ENCODE measurements around the gene ADH4. TPM values are rescaled to one million over a fixed set of nuclear protein-coding genes. Genes with fewer than 3 reads are reported as not detected.

The ADH4 gene
- total RNA-seq, 1 experiment from 2014 or later, result 2.2 TPM

- no peak overlapping the region for H3K4me3 ChIP-seq (ENCODE audit: low read depth, low read length)
- H3K36me3 ChIP-seq (ENCODE audit: control insufficient read depth, insufficient read depth, low read length), result peaks cover 1% of the 10 kb centered on the region; the same call in 1 of the 2 replicates
- Mint-ChIP-seq H3K9me3 (ENCODE audit: unreplicated experiment) (no peaks in the 10 kb centered on the region), H3K27ac (ENCODE audit: unreplicated experiment) (peak overlapping the region; percentile 53), H3K4me1 (ENCODE audit: low read depth, unreplicated experiment) (peaks cover 24% of the 10 kb centered on the region), H3K4me3 (ENCODE audit: unreplicated experiment) (no peak overlapping the region), H3K36me3 (ENCODE audit: insufficient read depth, unreplicated experiment) (no peaks in the 10 kb centered on the region), H3K27me3 (ENCODE audit: insufficient read depth, unreplicated experiment) (no peaks in the 10 kb centered on the region)
- ChIA-PET POLR2A (no interaction called here), CTCF (interaction anchor here (0.6 kb wide), 1 partner anchor 220 kb away, joined by 3 read pairs; no protein-coding TSS in a partner anchor)
- peak in 1 of 2 experiments; percentile 70 for DNase-seq
- H3K4me1 ChIP-seq, result peaks cover 29% of the 10 kb centered on the region
- no peaks in the 10 kb centered on the region for H3K27me3 ChIP-seq (replicated peaks; ENCODE audit: control insufficient read depth, insufficient read depth, low read length)
- BruUV-seq (replicated peaks), result no TSS peak
- H3K9me3 ChIP-seq, result peaks cover 17% of the 10 kb centered on the region; the same call in 1 of the 2 replicates
- TF ChIP-seq CTCF (IDR thresholded peaks at IDR 0.05; ENCODE audit: insufficient read depth in 1 of 2, low read depth in 1 of 2, low read length in 1 of 2, severe bottlenecking in 1 of 2, unreplicated experiment in 1 of 2), result no peak
- intact Hi-C loops (cut with micrococcal nuclease; ENCODE audit: unreplicated experiment), result loop anchor here (1.0 to 10.0 kb wide), 8 partner anchors 13 to 407 kb away; partner anchors contain the start of genes ADH4, ADH6 and TRMT10A
Measured at GRCh38 chr4:99157478-99157935, 13.4 kb upstream of the ADH4 start.

GRCh38 chr4:99156992-99157391 is 12.9 kb upstream of the ADH4 start:
- no TSS peak for BruUV-seq (replicated peaks)
- POLR2A ChIA-PET, result interaction anchor here (0.6 kb wide), 1 partner anchor 68 kb away, joined by 3 read pairs; the partner anchor contains the start of gene ADH5
- no peaks in the 10 kb centered on the region for H3K9me3 Mint-ChIP-seq (ENCODE audit: unreplicated experiment)

More at GRCh38 chr4:99156992-99157391, 12.9 kb upstream of the ADH4 start:
- Mint-ChIP-seq H3K4me3 (ENCODE audit: unreplicated experiment) (no peak overlapping the region), H3K4me1 (ENCODE audit: low read depth, unreplicated experiment) (peaks cover 24% of the 10 kb centered on the region), H3K27me3 (ENCODE audit: insufficient read depth, unreplicated experiment) (no peaks in the 10 kb centered on the region), H3K36me3 (ENCODE audit: insufficient read depth, unreplicated experiment) (no peaks in the 10 kb centered on the region), H3K27ac (ENCODE audit: unreplicated experiment) (peak overlapping the region; percentile 53)
- TF ChIP-seq CTCF (IDR thresholded peaks at IDR 0.05; ENCODE audit: insufficient read depth in 1 of 2, low read depth in 1 of 2, low read length in 1 of 2, severe bottlenecking in 1 of 2, unreplicated experiment in 1 of 2), result no peak
- Histone ChIP-seq H3K9me3 (peaks cover 17% of the 10 kb centered on the region; the same call in 1 of the 2 replicates), H3K36me3 (ENCODE audit: control insufficient read depth, insufficient read depth, low read length) (peaks cover 1% of the 10 kb centered on the region; the same call in 1 of the 2 replicates), H3K27me3 (replicated peaks; ENCODE audit: control insufficient read depth, insufficient read depth, low read length) (no peaks in the 10 kb centered on the region), H3K4me3 (ENCODE audit: low read depth, low read length) (no peak overlapping the region), H3K4me1 (peaks cover 29% of the 10 kb centered on the region)
- peak in 1 of 2 experiments; percentile 10 for DNase-seq
- intact Hi-C loops (cut with micrococcal nuclease; ENCODE audit: unreplicated experiment), result loop anchor here (1.0 to 10.0 kb wide), 8 partner anchors 13 to 408 kb away; partner anchors contain the start of genes ADH4, ADH6 and TRMT10A
- CTCF ChIA-PET, result interaction anchor here (0.6 kb wide), 1 partner anchor 221 kb away, joined by 3 read pairs; no protein-coding TSS in a partner anchor

All from Caco-2 (cell line).